Panc1 (cell line): Measurements from ENCODE around the gene BBC3. TPM values are rescaled to one million over a fixed set of nuclear protein-coding genes. Genes with fewer than 3 reads are reported as not detected.

Experiments used
- ATAC-seq: fragments of 200-7000 bp; cut with Tn5 transposase; 2 replicates; pipeline ENCODE4 v1.9.1; 2020; ENCODE audit warnings: mild to moderate bottlenecking, moderate library complexity
- BruUV-seq: library from RNA; stranded (reverse); fragments of 400-500 nt; replicated peaks from 2 replicates; lab custom pipeline; 2021; lab: Mats Ljungman, UMichigan
- CTCF ChIA-PET: fragments of 300-600 bp; sonication (Branson Sonifier 250); formaldehyde crosslinking; loops from one replicate; lab custom pipeline; 2022; ENCODE audit warnings: antibody characterized with exemption; lab: Charles Lee
- POLR2A ChIA-PET: fragments of 300-600 bp; sonication (Branson Sonifier 250); formaldehyde crosslinking; loops from one replicate; lab custom pipeline; 2022; ENCODE audit warnings: antibody characterized with exemption; lab: Charles Lee
- DNase-seq: peaks from one replicate; pipeline ENCODE4 v3.0.0-alpha.2; 2010; ENCODE audit warnings: low read depth, low spot score
- H3K27ac ChIP-seq: 2 replicates; pipeline ENCODE4 v1.5.1; 2011; ENCODE audit warnings: mild to moderate bottlenecking, low read length, inconsistent platforms
- H3K27me3 ChIP-seq: fragments of 200-500 bp; sonication (Bioruptor generic); 2 replicates; pipeline ENCODE4 v1.6.0; 2014; ENCODE audit warnings: low read length, inconsistent platforms; ENCODE audit not compliant: control insufficient read depth, insufficient read depth
- H3K36me3 ChIP-seq: fragments of 200-500 bp; sonication (Bioruptor generic); 2 replicates; pipeline ENCODE4 v1.5.1; 2014; ENCODE audit warnings: inconsistent platforms, mild to moderate bottlenecking, low read length, moderate library complexity; ENCODE audit not compliant: control insufficient read depth, insufficient read depth
- H3K4me1 ChIP-seq: 2 replicates; pipeline ENCODE4 v1.5.1; 2011; ENCODE audit warnings: inconsistent platforms, mild to moderate bottlenecking, low read length, moderate library complexity; ENCODE audit not compliant: control insufficient read depth, insufficient read depth
- H3K4me3 ChIP-seq, 2 experiments: 2 replicates each; pipeline ENCODE4 v1.5.1; 2011 to 2012; ENCODE audit warnings: low read depth in 2 of 2, low read length in 2 of 2, mild to moderate bottlenecking in 2 of 2, inconsistent platforms in 1 of 2, moderate library complexity in 1 of 2
- H3K9me3 ChIP-seq: fragments of 200-500 bp; sonication (Bioruptor generic); 2 replicates; pipeline ENCODE4 v1.5.1; 2014; ENCODE audit warnings: low read depth, mild to moderate bottlenecking, inconsistent platforms, low read length, moderate library complexity; ENCODE audit not compliant: control insufficient read depth, insufficient read depth
- CTCF ChIP-seq: fragments of 450-650 bp; IDR thresholded peaks from 2 replicates; pipeline ENCODE4 v1.5.1; 2017; ENCODE audit warnings: mild to moderate bottlenecking
- POLR2AphosphoS5 ChIP-seq: IDR thresholded peaks from 2 replicates; pipeline ENCODE4 v1.6.1; 2012; ENCODE audit warnings: mild to moderate bottlenecking, low read depth, low read length, moderate library complexity
- SIN3A ChIP-seq: IDR thresholded peaks from 2 replicates; pipeline ENCODE4 v1.6.1; 2012; ENCODE audit warnings: low read depth, mild to moderate bottlenecking, low read length, moderate library complexity, borderline replicate concordance; ENCODE audit not compliant: insufficient read depth
- TCF7L2 ChIP-seq: IDR thresholded peaks from 2 replicates; pipeline ENCODE4 v1.6.1; 2011; ENCODE audit warnings: mild to moderate bottlenecking, low read depth, low read length, inconsistent platforms
- in situ Hi-C: cut with HindIII; loops from 2 replicates; pipeline ENCODE4 v1.10.0; 2016; ENCODE audit warnings: low sequenced_read_pairs, low pct_unique_long_range_greater_than_20kb
- intact Hi-C: fragments of 100-400 bp; cut with micrococcal nuclease; formaldehyde crosslinking; loops from one replicate; pipeline ENCODE4 v1.10.0; 2022; ENCODE audit not compliant: unreplicated experiment
- total RNA-seq: library from RNA; stranded (reverse); gene quantifications from one replicate; pipeline ENCODE4 v1.2.1, GENCODE V29; 2021; ENCODE audit not compliant: unreplicated experiment
- TF ChIP-seq, protein P1 (sequence below), 2 experiments: IDR thresholded peaks; 2 replicates each; pipeline ENCODE4 v1.6.1; 2011 to 2012; ENCODE audit warnings: low read depth in 2 of 2, control low read depth in 1 of 2, low read length in 1 of 2, mild to moderate bottlenecking in 1 of 2, moderate library complexity in 1 of 2; ENCODE audit not compliant: insufficient read depth in 1 of 2

BBC3 gene
- total RNA-seq, 1 experiment from 2014 or later: 7.6 TPM

GRCh38 chr19:47210180-47210490 lies 20.9 kb downstream of the BBC3 start:
- Histone ChIP-seq H3K4me1 (peaks cover 14% of the 10 kb centered on the region), H3K4me3 (no peak overlapping the region), H3K36me3 (no peaks in the 10 kb centered on the region), H3K27ac (peak overlapping the region; percentile 66), H3K9me3 (no peaks in the 10 kb centered on the region), H3K27me3 (no peaks in the 10 kb centered on the region)
- BruUV-seq: no TSS peak
- POLR2A ChIA-PET: interaction anchor here (1.6 kb wide), 1 partner anchor 16 kb away, joined by 4 read pairs; no protein-coding TSS in a partner anchor
- CTCF ChIA-PET: interaction anchor here (0.9 to 4.4 kb wide), 4 partner anchors 16 to 38 kb away, joined by 5 to 40 read pairs (median 6); no protein-coding TSS in a partner anchor
- no peak for ATAC-seq
- intact Hi-C loops: no loop called here
- in situ Hi-C loops: no loop called here
- TF ChIP-seq SIN3A: no peak
- TF ChIP-seq POLR2AphosphoS5: no peak
- TF ChIP-seq, protein P1, sequence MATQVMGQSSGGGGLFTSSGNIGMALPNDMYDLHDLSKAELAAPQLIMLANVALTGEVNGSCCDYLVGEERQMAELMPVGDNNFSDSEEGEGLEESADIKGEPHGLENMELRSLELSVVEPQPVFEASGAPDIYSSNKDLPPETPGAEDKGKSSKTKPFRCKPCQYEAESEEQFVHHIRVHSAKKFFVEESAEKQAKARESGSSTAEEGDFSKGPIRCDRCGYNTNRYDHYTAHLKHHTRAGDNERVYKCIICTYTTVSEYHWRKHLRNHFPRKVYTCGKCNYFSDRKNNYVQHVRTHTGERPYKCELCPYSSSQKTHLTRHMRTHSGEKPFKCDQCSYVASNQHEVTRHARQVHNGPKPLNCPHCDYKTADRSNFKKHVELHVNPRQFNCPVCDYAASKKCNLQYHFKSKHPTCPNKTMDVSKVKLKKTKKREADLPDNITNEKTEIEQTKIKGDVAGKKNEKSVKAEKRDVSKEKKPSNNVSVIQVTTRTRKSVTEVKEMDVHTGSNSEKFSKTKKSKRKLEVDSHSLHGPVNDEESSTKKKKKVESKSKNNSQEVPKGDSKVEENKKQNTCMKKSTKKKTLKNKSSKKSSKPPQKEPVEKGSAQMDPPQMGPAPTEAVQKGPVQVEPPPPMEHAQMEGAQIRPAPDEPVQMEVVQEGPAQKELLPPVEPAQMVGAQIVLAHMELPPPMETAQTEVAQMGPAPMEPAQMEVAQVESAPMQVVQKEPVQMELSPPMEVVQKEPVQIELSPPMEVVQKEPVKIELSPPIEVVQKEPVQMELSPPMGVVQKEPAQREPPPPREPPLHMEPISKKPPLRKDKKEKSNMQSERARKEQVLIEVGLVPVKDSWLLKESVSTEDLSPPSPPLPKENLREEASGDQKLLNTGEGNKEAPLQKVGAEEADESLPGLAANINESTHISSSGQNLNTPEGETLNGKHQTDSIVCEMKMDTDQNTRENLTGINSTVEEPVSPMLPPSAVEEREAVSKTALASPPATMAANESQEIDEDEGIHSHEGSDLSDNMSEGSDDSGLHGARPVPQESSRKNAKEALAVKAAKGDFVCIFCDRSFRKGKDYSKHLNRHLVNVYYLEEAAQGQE (IDR thresholded peaks at IDR 0.05; ENCODE audit: insufficient read depth in 1 of 2, low read depth in 2 of 2, low read length in 1 of 2): no peak
- TF ChIP-seq CTCF: no peak
- no peak for TF ChIP-seq TCF7L2
- no peak for DNase-seq

- H3K36me3 ChIP-seq: no peaks in the 10 kb centered on the region
- H3K4me3 ChIP-seq: no peak overlapping the region
- H3K9me3 ChIP-seq: no peaks in the 10 kb centered on the region
- intact Hi-C loops (no loop called here), in situ Hi-C loops (no loop called here)
- POLR2A ChIA-PET: interaction anchor here (0.9 to 1.6 kb wide), 2 partner anchors 16 to 35 kb away, joined by 4 read pairs; no protein-coding TSS in a partner anchor
- CTCF ChIA-PET: interaction anchor here (0.6 to 4.4 kb wide), 4 partner anchors 9 to 38 kb away, joined by 5 to 40 read pairs (median 10); no protein-coding TSS in a partner anchor
- TF ChIP-seq, protein P1 (IDR thresholded peaks at IDR 0.05; ENCODE audit: insufficient read depth in 1 of 2, low read depth in 2 of 2, low read length in 1 of 2): no peak
- TF ChIP-seq TCF7L2 (no peak), SIN3A (no peak), CTCF (no peak), POLR2AphosphoS5 (no peak)
- BruUV-seq: TSS peak; percentile 94
- H3K27me3 ChIP-seq: no peaks in the 10 kb centered on the region
- H3K4me1 ChIP-seq: peaks cover 14% of the 10 kb centered on the region
- peak overlapping the region; percentile 66; the same call in 1 of the 2 replicates for H3K27ac ChIP-seq
- no peak for DNase-seq
- ATAC-seq: 0 out of 2 replicates have a peak, but pooled peaks have one; percentile 11
Measured at GRCh38 chr19:47209319-47210179, 21.4 kb downstream of the BBC3 start.
